Measurements from ENCODE around the gene OSBPL6. TPM values are rescaled to one million over a fixed set of nuclear protein-coding genes. Genes with fewer than 3 reads are reported as not detected.
A peak's percentile ranks its signal among the peaks of the same experiment; 100 is the strongest.
"Not testable (repeated sequence)": the region's sequence is repeated elsewhere in the genome, so short reads cannot be mapped to it uniquely, and the experiment has no call there.

OSBPL6 gene
- polyA plus RNA-seq, 4 donors: 3.8 to 6.1 (median 6.0) TPM

GRCh38 chr2:178388287-178388686 is 194.0 kb downstream of the OSBPL6 start:
- no peak for DNase-seq (ENCODE audit: low read depth in 4 of 4, low spot score in 3 of 4)

DNA sequence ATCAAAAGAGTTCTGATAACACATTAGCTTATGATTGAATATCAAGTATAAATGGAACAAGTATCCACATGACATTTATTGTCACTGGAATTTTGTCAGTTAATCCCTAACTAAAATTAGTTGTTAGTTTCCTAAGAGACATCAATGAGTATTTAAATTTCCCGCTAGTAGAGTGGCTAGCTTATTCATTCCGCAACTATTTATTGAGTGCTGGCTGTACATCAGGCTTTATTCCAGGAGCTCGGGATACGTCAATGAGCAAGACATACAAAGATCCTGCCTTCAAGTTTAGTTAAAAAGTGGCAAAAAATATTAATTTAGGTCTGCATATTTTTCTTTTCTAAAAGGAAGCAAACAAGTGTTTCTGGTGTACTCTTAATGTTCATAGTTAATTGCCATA is 197.4 kb downstream of the OSBPL6 start:
- no peak for DNase-seq (ENCODE audit: low read depth in 4 of 4, low spot score in 3 of 4)

- DNase-seq (ENCODE audit: low read depth in 4 of 4, low spot score in 3 of 4): no peak
These were observed 197.9 kb downstream of the OSBPL6 start for GRCh38 chr2:178392215-178392614.

DNA sequence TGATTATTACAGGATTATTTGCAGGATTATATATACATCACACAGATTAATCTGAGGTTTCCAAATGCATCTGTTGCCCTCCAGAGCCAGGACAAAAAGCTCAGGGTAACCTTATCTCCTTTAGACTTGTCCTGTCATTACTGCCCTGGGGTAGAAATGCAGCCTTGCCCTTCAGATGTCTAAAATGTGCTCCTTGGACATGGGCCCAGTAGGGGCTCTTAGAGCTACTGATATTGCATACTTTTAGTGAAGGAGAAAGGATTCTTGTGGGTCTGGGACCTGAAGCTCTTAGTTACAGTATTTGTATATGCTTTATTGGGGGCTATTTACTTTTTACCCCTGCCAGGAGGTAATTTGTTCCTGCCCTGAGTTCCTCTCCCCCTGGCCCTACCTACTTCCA is 200.5 kb downstream of the OSBPL6 start:
- no peak for DNase-seq (ENCODE audit: low read depth in 4 of 4, low spot score in 3 of 4)

DNA sequence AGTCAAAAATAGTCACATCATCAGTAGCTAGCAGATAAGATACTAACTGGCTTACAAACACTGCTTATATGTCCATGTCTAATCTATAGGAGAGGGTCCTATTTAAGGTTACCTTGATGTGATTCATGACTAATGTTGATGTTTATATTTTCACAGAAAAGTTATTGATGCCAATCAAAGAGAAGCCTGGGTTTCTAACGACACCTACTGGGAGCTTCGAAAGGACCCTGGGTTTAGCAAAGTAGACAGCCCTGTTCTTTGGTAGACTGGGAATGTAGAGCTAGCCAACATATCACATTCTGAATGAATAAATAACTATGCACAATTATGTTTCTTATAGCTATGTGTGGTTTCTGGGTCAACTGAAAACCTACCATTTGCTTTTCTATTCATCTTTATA is 201.0 kb downstream of the OSBPL6 start:
- no peak for DNase-seq (ENCODE audit: low read depth in 4 of 4, low spot score in 3 of 4)

DNA sequence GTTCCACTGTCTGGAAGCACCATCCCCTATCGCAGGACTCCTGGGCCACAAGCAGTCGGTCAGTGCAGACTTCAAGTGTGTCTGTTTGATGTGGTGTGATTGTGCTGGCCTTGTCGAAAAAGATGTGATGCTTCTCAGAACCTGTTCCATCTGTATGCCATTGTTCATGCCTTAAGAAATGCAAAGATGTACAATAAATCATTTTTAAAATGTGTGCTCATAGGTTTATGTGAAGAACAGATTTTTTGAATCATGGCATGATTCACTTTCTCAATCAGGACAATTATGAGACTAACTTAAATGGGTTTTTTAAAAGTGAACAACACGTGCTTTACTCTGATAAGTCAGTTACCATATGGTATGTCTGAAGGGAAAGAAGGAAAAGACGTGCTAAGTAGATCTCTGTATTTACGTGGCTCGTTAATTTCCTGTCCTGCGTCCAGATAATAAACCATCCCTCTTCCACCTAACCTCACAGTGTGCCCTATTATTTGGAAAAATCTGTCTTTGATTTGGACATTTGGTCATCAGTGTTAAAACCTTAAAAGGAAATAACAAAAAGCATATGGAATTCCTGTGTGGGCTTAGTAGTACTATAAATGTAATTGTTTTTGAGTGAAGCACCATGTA is 201.7 kb downstream of the OSBPL6 start:
- DNase-seq (ENCODE audit: low read depth in 4 of 4, low spot score in 3 of 4): no peak

GRCh38 chr2:178397002-178397605 is 202.8 kb downstream of the OSBPL6 start:
- DNase-seq (ENCODE audit: low read depth in 4 of 4, low spot score in 3 of 4): no peak

GRCh38 chr2:178401994-178402437 is 207.7 kb downstream of the OSBPL6 start:
- no peak for DNase-seq (ENCODE audit: low read depth in 4 of 4, low spot score in 3 of 4)

DNA sequence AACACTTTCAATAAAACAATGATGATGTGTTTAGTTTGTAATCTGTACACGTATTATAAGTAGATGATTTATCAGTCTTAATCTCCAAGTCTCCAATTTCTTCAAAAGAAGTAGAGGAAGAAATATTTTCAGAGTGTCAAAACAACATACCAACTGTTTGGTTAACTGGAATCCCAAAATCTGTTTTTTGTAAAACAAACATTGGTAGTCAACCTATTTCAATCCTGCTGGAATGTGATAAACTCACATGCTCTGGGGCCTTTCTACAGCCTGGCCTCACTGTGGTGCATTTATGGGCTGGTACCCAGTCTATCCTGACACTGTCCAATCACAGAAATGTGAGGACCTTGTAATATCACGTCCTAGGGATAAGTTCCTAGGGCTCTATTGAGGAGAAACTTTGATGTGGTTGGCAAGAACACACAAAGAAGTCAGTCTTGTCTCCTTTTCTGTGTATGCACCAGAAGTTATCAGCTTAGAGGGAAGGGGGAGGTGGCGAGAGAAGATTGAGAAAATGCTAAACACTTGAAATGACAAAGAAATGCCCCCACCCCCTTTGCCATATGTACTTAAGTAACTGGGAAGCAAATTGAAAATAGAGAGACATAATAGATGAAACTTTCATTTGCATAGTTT is 209.5 kb downstream of the OSBPL6 start:
- DNase-seq (ENCODE audit: low read depth in 4 of 4, low spot score in 3 of 4): no peak

- no peak for DNase-seq (ENCODE audit: low read depth in 4 of 4, low spot score in 3 of 4)
These were observed 210.1 kb downstream of the OSBPL6 start for GRCh38 chr2:178404368-178404767.

DNA sequence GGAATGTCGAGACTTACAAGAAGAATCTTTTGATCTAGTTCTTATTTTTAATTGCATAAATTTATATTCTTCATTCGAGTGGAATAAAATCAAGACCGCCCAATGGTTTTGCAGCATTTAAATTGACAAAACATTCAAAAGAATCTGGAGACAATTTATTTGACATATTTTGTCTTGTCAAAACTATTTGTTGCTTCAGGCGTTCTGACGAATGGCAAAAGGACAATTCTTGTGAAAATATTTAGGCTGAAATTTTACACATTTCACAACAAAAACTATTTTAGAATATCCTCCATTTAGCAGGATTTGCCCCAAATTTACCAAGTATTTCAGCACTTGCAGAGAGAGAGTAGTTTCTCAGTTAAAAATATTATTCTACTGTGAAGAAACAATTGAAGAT is 214.9 kb downstream of the OSBPL6 start:
- no peak for DNase-seq (ENCODE audit: low read depth in 4 of 4, low spot score in 3 of 4)

- DNase-seq (ENCODE audit: low read depth in 4 of 4, low spot score in 3 of 4): no peak
These were observed 217.7 kb downstream of the OSBPL6 start for GRCh38 chr2:178412047-178412446.

DNA sequence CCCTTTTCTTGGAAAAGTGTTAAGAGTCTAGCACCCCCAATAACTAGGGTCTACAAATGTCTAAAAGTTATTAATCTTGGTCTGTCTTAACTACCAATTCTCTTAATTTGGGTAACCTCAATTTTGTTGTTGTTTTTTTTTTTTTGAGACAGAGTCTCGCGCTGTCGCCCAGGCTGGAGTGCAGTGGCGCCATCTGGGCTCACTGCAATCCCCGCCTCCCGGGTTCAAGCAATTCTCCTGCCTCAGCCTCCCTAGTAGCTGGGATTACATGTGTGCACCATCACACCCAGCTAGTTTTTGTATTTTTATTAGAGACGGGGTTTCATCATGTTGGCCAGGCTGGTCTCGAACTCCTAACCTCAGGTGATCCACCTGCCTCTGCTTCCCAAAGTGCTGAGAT is 218.1 kb downstream of the OSBPL6 start:
- not testable (repeated sequence) for DNase-seq (ENCODE audit: low read depth in 4 of 4, low spot score in 3 of 4)

DNA sequence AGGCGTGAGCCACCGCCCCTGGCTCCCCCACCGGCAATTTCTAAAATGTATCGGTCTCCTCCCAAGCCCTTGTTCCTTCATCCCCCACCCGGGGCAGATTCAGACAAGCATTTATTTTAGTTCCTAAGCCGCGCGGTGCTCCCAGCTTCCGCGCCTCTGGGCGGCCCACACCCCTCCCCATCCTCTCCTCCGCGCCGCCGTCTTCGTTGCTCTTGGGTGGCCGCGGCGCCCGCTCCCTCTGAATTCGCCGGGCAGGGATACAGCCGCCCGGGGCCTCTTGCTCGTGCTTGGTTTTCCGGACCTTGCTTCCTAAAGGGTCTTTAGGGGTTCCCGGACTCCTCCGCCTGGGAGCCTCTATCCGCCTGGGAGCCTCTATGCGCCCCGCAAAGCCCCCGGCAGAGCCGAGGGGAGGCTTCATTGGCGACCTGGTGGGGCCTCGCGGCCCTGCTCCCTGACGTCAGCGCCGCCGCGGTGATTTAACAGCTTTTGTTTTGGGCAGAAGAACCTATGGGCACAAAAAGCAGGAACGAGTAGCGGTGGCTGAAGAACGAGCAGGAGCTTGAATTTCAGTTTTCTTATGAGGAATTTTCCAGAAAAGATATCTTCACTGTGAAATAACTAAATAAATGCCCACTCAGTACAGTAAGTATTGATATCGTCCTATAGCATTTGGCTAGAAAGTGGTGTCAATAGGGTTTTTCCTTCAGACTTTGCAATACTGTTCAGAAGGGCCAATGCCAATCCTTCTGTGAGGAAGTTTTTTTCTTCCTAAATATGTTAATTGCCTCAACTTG is 219.4 kb downstream of the OSBPL6 start:
- DNase-seq (ENCODE audit: low read depth in 4 of 4, low spot score in 3 of 4): peak; percentile 47 to 69 (median 56)

DNA sequence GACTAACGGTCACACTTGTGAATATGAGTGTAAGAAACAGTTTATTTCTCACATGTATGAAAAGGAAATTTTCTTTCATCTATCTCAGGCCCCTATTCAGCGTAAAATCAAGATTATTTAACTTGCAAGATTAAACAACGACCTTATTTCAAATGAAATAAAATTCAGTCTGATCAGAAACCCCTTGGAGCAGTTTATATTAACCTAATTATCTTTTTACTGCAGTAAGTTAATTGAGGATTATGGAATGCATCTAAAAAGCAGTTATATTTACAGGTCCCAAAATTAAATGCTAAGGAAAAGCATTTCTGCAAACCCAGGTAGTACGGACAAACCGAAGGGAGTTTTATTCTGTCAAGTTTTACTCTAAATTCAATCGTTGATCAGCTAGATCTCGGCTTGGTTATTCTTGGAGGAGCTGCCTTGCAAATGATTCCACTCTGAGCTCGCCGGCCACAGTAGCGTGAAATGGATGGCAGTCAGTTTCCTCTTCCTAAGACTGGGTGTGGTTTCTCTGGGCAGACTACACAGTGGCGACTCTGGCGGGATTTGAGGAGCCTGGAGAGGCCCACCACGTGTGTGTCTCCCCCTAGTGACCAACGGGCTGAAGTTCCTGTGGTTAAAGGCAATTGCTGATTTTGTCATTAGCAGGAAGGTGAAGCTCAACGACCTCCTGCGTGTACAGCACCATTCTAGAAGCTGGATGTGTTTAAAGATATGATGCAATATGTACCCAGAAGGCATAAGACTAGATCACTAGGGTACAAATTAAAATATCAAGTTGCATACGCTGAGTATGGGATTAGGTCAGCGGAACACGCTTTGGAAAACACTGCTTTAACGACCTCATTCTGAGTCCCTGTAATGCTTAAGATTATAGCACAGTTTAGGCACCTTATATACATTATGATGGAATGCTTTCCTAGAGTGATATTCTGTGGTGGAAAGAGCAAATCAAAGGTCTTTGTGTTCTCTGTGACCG is 220.2 kb downstream of the OSBPL6 start:
- peak; percentile 77 to 88 (median 83) for DNase-seq (ENCODE audit: low read depth in 4 of 4, low spot score in 3 of 4)

DNA sequence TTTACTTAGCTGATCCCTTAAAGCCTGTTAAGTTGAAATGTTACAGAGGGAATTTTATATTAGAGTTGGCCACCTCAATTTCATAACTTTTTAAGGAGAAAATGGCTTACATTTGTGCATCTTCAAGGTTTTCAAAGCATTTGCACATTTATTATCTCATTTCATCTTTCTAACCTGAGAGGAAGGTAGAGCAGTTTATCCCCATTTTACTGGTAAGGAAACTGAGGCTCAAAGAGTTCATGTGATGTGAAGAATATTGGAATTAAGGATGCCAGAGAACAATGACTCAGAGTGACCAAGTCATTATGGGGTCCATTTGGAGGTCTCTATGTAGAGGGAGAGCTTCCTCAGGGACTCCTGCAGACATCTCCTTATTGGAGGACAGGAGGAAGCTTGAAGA is 221.7 kb downstream of the OSBPL6 start:
- DNase-seq (ENCODE audit: low read depth in 4 of 4, low spot score in 3 of 4): no peak

DNA sequence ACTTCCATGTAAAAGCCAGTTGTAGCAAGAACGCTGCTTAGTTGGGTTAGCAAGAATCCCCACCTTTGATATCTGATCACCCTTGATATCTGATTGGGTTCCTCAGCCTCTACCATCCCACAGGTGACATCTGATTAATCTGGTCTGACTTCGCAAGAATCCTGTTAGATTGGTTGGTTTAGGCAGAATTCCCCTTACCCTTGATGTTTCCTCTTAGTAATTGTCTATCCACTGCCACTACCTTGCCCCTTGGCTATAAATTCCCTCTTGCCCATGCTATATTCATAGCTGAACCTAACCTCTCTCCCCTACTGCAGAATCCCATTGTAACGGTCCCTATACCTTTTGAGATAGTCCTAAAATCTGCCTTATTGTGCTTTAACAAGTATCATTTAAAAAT is 223.6 kb downstream of the OSBPL6 start:
- no peak for DNase-seq (ENCODE audit: low read depth in 4 of 4, low spot score in 3 of 4)

- no peak for DNase-seq (ENCODE audit: low read depth in 4 of 4, low spot score in 3 of 4)
These were observed 224.1 kb downstream of the OSBPL6 start for GRCh38 chr2:178418426-178418825.

GRCh38 chr2:178419123-178419522 is 224.8 kb downstream of the OSBPL6 start:
- DNase-seq (ENCODE audit: low read depth in 4 of 4, low spot score in 3 of 4): no peak

GRCh38 chr2:178420463-178420999 is 226.2 kb downstream of the OSBPL6 start:
- DNase-seq (ENCODE audit: low read depth in 4 of 4, low spot score in 3 of 4): no peak
